ENCODE data around the gene GPR35.

Gene GPR35

DNA sequence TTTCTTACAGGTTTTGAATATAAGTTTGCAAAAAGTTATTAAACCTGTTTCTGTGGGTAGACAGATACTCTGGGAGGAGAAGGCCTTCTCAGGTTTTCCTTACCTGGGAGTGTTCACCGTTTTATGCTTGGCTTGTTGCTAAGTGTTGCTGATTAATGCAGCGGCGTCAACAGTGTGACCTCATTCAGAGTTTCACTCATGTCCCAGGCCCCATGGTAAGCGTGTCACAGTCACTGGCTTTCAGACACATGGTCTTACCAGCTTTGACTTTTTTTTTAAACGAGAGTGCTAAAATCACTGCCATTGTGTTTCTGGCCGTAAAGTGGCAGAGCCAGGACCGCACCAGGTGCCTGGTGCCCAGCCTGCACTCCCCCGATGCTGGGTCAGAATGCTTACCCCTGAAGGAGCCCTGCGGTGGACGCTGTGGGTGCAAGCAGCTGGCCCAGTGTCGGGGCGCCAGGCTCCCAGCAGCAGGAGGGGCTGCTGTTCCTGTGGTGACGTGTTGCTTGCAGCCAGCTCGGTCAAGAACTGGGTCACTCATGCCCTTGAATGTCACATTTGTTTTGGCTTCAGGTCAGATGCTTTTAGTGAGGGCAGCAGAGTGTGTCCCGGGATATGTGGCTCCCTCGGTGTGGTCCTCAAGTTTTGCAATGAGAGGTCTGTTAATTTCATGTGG is 35.3 kb upstream of the GPR35 start:
- peaks cover 32% of the 10 kb centered on the region for H3K4me1 ChIP-seq (ENCODE audit: control insufficient read depth, insufficient read depth, low read depth, low read length)
- H3K27me3 ChIP-seq (ENCODE audit: control insufficient read depth in 1 of 2, insufficient read depth in 1 of 2, low read length in 2 of 2) = no peaks in the 10 kb centered on the region
- H2AK5ac ChIP-seq (ENCODE audit: low read length, severe bottlenecking) = no peak overlapping the region
- no peak overlapping the region for H3K9ac ChIP-seq (ENCODE audit: low read length)
- no peak overlapping the region for H4K8ac ChIP-seq (ENCODE audit: low read length)
- no peak overlapping the region for H3K23ac ChIP-seq (ENCODE audit: low read length in 2 of 2)
- peaks cover 53% of the 10 kb centered on the region for H3K79me1 ChIP-seq (replicated peaks; ENCODE audit: low read length, poor library complexity, severe bottlenecking)
- DNase-seq = no peak
- H2BK12ac ChIP-seq (ENCODE audit: low read length in 2 of 2) = no peak overlapping the region
- H3K4ac ChIP-seq (ENCODE audit: low read depth in 1 of 2, low read length in 2 of 2) = no peak overlapping the region
- peak overlapping the region; percentile 51 for H3K4me2 ChIP-seq (ENCODE audit: low read length, poor library complexity, severe bottlenecking)
- 92% methylated on average over 16 of the region's 16 CpGs for WGBS
- no peak overlapping the region for H3K18ac ChIP-seq (ENCODE audit: low read depth in 1 of 2, low read length in 2 of 2)
- no peak overlapping the region for H2BK15ac ChIP-seq (ENCODE audit: low read depth, poor library complexity, severe bottlenecking)
- H2BK120ac ChIP-seq (ENCODE audit: low read depth, low read length) = no peak overlapping the region
- H3K14ac ChIP-seq (ENCODE audit: low read length in 2 of 2) = no peak overlapping the region
- peaks cover 31 to 52% of the 10 kb centered on the region in 2 experiments for H3K36me3 ChIP-seq (ENCODE audit: control insufficient read depth in 1 of 2, insufficient read depth in 2 of 2, low read depth in 1 of 2, low read length in 2 of 2)
- no peak overlapping the region for H3K4me3 ChIP-seq (ENCODE audit: insufficient read depth in 1 of 2, low read depth in 1 of 2, low read length in 2 of 2)
- no peaks in the 10 kb centered on the region for H3K9me3 ChIP-seq (ENCODE audit: control insufficient read depth, low read length)
- H2AFZ ChIP-seq (ENCODE audit: low read depth, low read length) = no peak overlapping the region
- H2BK5ac ChIP-seq (ENCODE audit: low read depth, low read length, poor library complexity, severe bottlenecking) = no peak overlapping the region
- H3K27ac ChIP-seq (ENCODE audit: low read length, poor library complexity, severe bottlenecking) = peak overlapping the region; percentile 37
- H4K91ac ChIP-seq (ENCODE audit: low read length) = no peak overlapping the region

DNA sequence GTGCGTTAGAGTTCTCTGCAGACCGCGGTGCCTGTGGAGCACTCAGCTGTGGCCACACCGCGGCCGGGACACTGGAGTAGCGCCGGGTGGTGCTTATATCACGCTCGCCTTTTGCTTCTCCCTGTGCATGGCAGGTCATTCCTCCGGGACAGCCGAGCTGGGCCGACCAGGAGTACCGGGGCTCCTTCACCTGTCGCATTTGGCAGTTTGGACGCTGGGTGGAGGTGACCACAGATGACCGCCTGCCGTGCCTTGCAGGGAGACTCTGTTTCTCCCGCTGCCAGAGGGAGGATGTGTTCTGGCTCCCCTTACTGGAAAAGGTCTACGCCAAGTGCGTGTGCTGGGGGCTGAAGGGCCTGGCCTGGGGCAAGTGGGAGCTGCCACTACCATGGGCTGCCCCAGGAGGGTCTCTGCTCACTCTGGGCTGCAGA is 34.6 kb upstream of the GPR35 start:
- 99% methylated on average over 21 of the region's 21 CpGs for whole genome bisulfite sequencing
- DNase-seq = no peak
- no peak overlapping the region for H2BK12ac ChIP-seq (ENCODE audit: low read length in 2 of 2)

DNA sequence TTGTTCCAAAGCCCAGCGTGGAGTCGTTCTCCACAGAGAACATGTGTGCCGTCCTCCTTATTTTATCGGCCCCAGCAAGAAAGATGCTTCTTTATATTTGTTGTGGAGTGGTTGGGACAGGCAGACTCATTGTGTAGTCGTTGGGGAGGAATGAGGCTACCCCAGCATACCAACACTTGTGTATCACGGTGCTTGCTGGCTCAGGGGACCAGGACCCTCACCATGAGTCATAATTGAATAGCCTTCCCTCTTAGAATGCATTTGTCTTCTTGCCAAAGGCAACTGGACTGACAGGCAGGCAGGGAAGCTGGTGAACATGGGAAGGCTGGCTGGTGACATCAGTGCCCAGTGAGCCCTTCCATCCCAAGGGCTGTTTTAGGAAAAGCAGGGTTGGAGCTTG is 34.1 kb upstream of the GPR35 start:
- Histone ChIP-seq H3K4me1 (ENCODE audit: control insufficient read depth, insufficient read depth, low read depth, low read length) (peaks cover 26% of the 10 kb centered on the region), H3K9ac (ENCODE audit: low read length) (peak overlapping the region; percentile 4), H3K23ac (ENCODE audit: low read length in 2 of 2) (no peak overlapping the region), H2AFZ (ENCODE audit: low read depth, low read length) (no peak overlapping the region), H2BK120ac (ENCODE audit: low read depth, low read length) (no peak overlapping the region), H3K4me3 (ENCODE audit: insufficient read depth in 1 of 2, low read depth in 1 of 2, low read length in 2 of 2) (no peak overlapping the region), H2BK12ac (ENCODE audit: low read length in 2 of 2) (no peak overlapping the region), H4K91ac (ENCODE audit: low read length) (no peak overlapping the region), H4K8ac (ENCODE audit: low read length) (no peak overlapping the region), H3K27ac (ENCODE audit: low read length, poor library complexity, severe bottlenecking) (no peak overlapping the region), H3K4me2 (ENCODE audit: low read length, poor library complexity, severe bottlenecking) (no peak overlapping the region), H3K14ac (ENCODE audit: low read length in 2 of 2) (no peak overlapping the region), H2AK5ac (ENCODE audit: low read length, severe bottlenecking) (no peak overlapping the region), H2BK5ac (ENCODE audit: low read depth, low read length, poor library complexity, severe bottlenecking) (no peak overlapping the region), H3K36me3 (ENCODE audit: control insufficient read depth in 1 of 2, insufficient read depth in 2 of 2, low read depth in 1 of 2, low read length in 2 of 2) (peaks cover 35 to 64% of the 10 kb centered on the region in 2 experiments), H3K18ac (ENCODE audit: low read depth in 1 of 2, low read length in 2 of 2) (no peak overlapping the region), H3K4ac (ENCODE audit: low read depth in 1 of 2, low read length in 2 of 2) (no peak overlapping the region), H3K79me1 (replicated peaks; ENCODE audit: low read length, poor library complexity, severe bottlenecking) (peaks cover 62% of the 10 kb centered on the region), H2BK15ac (ENCODE audit: low read depth, poor library complexity, severe bottlenecking) (no peak overlapping the region), H3K27me3 (ENCODE audit: control insufficient read depth in 1 of 2, insufficient read depth in 1 of 2, low read length in 2 of 2) (no peaks in the 10 kb centered on the region), H3K9me3 (ENCODE audit: control insufficient read depth, low read length) (no peaks in the 10 kb centered on the region)
- no peak for DNase-seq
- WGBS = 63% methylated on average over 6 of the region's 6 CpGs

More for the DNA sequence above, 34.6 kb upstream of the GPR35 start:
- Histone ChIP-seq H3K4me2 (ENCODE audit: low read length, poor library complexity, severe bottlenecking) (no peak overlapping the region), H3K27ac (ENCODE audit: low read length, poor library complexity, severe bottlenecking) (no peak overlapping the region), H2BK15ac (ENCODE audit: low read depth, poor library complexity, severe bottlenecking) (no peak overlapping the region), H3K18ac (ENCODE audit: low read depth in 1 of 2, low read length in 2 of 2) (no peak overlapping the region), H3K27me3 (ENCODE audit: control insufficient read depth in 1 of 2, insufficient read depth in 1 of 2, low read length in 2 of 2) (no peaks in the 10 kb centered on the region), H3K36me3 (ENCODE audit: control insufficient read depth in 1 of 2, insufficient read depth in 2 of 2, low read depth in 1 of 2, low read length in 2 of 2) (peaks cover 31 to 59% of the 10 kb centered on the region in 2 experiments), H2BK5ac (ENCODE audit: low read depth, low read length, poor library complexity, severe bottlenecking) (no peak overlapping the region), H4K8ac (ENCODE audit: low read length) (no peak overlapping the region), H3K14ac (ENCODE audit: low read length in 2 of 2) (no peak overlapping the region), H3K4me1 (ENCODE audit: control insufficient read depth, insufficient read depth, low read depth, low read length) (peaks cover 26% of the 10 kb centered on the region), H3K23ac (ENCODE audit: low read length in 2 of 2) (no peak overlapping the region), H3K79me1 (replicated peaks; ENCODE audit: low read length, poor library complexity, severe bottlenecking) (peaks cover 58% of the 10 kb centered on the region), H3K4ac (ENCODE audit: low read depth in 1 of 2, low read length in 2 of 2) (no peak overlapping the region), H2AK5ac (ENCODE audit: low read length, severe bottlenecking) (no peak overlapping the region), H3K9me3 (ENCODE audit: control insufficient read depth, low read length) (no peaks in the 10 kb centered on the region), H3K4me3 (ENCODE audit: insufficient read depth in 1 of 2, low read depth in 1 of 2, low read length in 2 of 2) (no peak overlapping the region), H3K9ac (ENCODE audit: low read length) (no peak overlapping the region), H4K91ac (ENCODE audit: low read length) (no peak overlapping the region), H2BK120ac (ENCODE audit: low read depth, low read length) (no peak overlapping the region), H2AFZ (ENCODE audit: low read depth, low read length) (no peak overlapping the region)

DNA sequence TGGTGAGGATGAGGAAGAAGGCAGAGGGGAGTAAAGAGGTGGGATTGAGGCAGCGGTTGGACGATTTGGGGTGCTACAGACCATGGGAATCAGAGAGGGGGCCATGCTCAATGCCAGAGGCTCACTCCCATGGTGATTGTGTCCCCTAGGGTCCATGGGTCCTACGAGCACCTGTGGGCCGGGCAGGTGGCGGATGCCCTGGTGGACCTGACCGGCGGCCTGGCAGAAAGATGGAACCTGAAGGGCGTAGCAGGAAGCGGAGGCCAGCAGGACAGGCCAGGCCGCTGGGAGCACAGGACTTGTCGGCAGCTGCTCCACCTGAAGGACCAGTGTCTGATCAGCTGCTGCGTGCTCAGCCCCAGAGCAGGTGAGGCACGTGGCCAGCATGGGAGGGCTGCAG is 33.5 kb upstream of the GPR35 start:
- H3K18ac ChIP-seq (ENCODE audit: low read depth in 1 of 2, low read length in 2 of 2) = no peak overlapping the region

More for the DNA sequence above, 33.5 kb upstream of the GPR35 start:
- H3K23ac ChIP-seq (ENCODE audit: low read length in 2 of 2) = no peak overlapping the region
- H3K36me3 ChIP-seq (ENCODE audit: control insufficient read depth in 1 of 2, insufficient read depth in 2 of 2, low read depth in 1 of 2, low read length in 2 of 2) = peaks cover 37 to 70% of the 10 kb centered on the region in 2 experiments
- no peaks in the 10 kb centered on the region for H3K9me3 ChIP-seq (ENCODE audit: control insufficient read depth, low read length)
- H3K4me3 ChIP-seq (ENCODE audit: insufficient read depth in 1 of 2, low read depth in 1 of 2, low read length in 2 of 2) = no peak overlapping the region
- H2BK120ac ChIP-seq (ENCODE audit: low read depth, low read length) = no peak overlapping the region
- no peak overlapping the region for H3K4ac ChIP-seq (ENCODE audit: low read depth in 1 of 2, low read length in 2 of 2)
- no peak overlapping the region for H2BK12ac ChIP-seq (ENCODE audit: low read length in 2 of 2)
- H2AFZ ChIP-seq (ENCODE audit: low read depth, low read length) = no peak overlapping the region
- no peak overlapping the region for H3K14ac ChIP-seq (ENCODE audit: low read length in 2 of 2)
- H3K27ac ChIP-seq (ENCODE audit: low read length, poor library complexity, severe bottlenecking) = no peak overlapping the region
- no peak overlapping the region for H2AK5ac ChIP-seq (ENCODE audit: low read length, severe bottlenecking)
- no peak overlapping the region for H3K9ac ChIP-seq (ENCODE audit: low read length)
- peaks cover 68% of the 10 kb centered on the region for H3K79me1 ChIP-seq (replicated peaks; ENCODE audit: low read length, poor library complexity, severe bottlenecking)
- H4K91ac ChIP-seq (ENCODE audit: low read length) = no peak overlapping the region
- WGBS = 94% methylated on average over 13 of the region's 13 CpGs
- H4K8ac ChIP-seq (ENCODE audit: low read length) = no peak overlapping the region
- no peak overlapping the region for H2BK5ac ChIP-seq (ENCODE audit: low read depth, low read length, poor library complexity, severe bottlenecking)
- no peak overlapping the region for H2BK15ac ChIP-seq (ENCODE audit: low read depth, poor library complexity, severe bottlenecking)
- DNase-seq = no peak
- H3K4me1 ChIP-seq (ENCODE audit: control insufficient read depth, insufficient read depth, low read depth, low read length) = peaks cover 26% of the 10 kb centered on the region
- no peaks in the 10 kb centered on the region for H3K27me3 ChIP-seq (ENCODE audit: control insufficient read depth in 1 of 2, insufficient read depth in 1 of 2, low read length in 2 of 2)
- no peak overlapping the region for H3K4me2 ChIP-seq (ENCODE audit: low read length, poor library complexity, severe bottlenecking)
